GM04504 (cell line): ENCODE measurements around the gene RSKR.
A peak's percentile ranks its signal among the peaks of the same experiment; 100 is the strongest.
"Not testable (repeated sequence)": the region's sequence is repeated elsewhere in the genome, so short reads cannot be mapped to it uniquely, and the experiment has no call there.

Experiments
- DNase-seq: peaks from one replicate; pipeline ENCODE4 v3.0.0-alpha.2; 2012; ENCODE audit warnings: low read depth

RSKR gene

DNA sequence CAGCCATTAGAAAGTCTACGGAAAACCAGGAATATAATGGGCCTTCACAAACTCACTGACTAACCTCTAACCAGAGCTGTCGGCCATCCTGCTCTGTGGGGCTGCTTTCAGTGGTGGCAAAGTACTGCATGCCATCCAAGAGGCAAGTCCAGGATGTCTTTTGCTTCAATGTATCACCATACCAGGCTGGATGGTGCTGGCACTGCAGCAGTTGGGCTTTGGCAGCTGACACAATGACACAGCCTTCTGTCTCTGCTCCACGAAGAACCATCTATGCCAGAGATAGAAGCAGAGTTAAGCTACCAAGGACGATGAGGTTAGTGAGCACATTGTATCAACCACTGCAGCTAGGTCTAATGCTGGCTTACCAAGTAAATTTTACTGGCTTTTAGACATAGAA, 9.7 kb upstream of the RSKR start:
- DNase-seq = no peak

DNA sequence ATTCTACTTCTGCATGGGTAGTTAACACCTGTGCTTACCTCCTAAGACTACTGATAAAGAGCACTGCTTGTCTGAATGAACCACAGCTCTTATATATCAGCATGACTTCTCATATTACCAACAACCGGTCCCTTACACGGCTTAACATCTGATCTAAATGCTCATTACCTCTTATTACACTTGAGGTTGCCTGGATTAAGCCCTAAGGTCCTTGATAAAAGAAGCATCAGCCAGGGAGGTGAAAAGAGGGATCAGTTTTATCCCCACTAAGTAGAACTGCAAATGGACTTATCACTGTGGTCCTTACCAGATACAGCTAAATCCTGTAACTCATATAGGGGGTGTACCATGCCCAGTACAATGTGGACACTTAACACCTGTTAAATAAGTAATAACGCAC, 8.2 kb upstream of the RSKR start:
- no peak for DNase-seq

GRCh38 chr17:28620010-28620409, 6.0 kb upstream of the RSKR start:
- no peak for DNase-seq

DNA sequence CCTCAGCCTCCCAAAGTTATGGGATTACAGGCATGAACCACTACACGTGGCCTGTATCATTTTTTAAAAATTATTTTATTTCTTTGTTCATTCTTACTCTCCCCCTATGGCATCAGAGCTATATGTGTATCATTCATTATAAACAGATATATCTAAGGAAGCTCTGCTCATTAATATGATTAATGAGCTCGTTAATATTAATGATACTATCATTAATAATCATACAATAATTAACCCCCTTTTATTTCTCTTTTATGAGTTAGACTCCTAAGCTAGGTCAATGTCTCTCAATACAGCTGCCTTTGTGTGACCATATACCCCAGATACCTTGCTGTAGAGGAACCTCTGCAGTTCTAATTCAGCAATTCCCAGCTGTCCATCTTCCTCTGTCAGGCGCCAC, 4.5 kb upstream of the RSKR start:
- DNase-seq = no peak

DNA sequence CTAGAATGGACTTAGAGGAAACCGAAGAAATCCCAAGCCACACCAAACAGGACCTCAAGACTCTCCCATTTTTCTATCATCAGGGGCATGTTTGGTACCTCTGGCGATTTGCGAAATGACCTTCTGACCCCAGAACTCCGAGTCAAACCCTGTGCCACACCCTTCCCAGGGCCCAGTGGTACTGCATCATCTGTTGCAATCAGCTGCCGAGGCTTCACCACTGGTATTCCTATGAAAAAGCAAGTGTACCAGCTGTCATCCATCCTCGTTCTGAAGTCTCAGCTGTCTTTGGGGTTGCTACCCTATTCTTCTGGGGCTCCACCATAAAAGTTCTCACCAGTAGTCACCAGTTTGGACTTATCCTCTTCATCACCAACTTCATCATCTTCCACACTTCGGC, 2.3 kb upstream of the RSKR start:
- DNase-seq = no peak

DNA sequence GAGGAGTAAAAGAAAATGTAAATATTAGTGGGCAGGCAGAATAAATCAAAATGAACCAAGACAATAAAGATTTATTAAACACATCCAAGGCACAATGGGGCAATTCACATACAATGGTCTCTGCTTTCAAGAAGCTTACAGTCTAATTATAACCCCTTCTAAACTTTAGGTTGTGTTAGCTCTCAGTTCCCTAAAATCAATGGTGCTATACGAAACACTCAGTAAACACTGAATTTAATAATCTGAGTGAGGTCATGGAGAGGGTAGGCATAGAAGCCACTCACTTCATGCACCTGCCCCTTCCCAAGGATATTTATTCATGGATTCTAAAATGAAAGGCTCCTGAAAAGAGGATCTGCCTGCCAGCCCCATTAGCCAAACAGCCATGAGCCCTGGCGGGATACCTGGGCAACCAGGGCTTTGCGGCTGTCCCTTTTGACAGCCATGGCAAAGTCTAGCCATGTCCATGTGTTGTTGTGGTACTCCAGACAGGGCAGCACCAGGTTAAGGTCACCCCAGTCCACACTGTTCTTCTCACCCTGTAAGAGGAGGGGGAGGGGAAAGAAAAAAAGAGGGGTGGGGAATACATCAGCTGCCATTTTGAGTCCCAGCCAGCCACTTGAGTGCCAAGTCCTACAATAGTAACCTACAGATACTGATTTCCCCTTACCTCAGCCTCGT, 1.4 kb upstream of the RSKR start:
- no peak for DNase-seq

DNA sequence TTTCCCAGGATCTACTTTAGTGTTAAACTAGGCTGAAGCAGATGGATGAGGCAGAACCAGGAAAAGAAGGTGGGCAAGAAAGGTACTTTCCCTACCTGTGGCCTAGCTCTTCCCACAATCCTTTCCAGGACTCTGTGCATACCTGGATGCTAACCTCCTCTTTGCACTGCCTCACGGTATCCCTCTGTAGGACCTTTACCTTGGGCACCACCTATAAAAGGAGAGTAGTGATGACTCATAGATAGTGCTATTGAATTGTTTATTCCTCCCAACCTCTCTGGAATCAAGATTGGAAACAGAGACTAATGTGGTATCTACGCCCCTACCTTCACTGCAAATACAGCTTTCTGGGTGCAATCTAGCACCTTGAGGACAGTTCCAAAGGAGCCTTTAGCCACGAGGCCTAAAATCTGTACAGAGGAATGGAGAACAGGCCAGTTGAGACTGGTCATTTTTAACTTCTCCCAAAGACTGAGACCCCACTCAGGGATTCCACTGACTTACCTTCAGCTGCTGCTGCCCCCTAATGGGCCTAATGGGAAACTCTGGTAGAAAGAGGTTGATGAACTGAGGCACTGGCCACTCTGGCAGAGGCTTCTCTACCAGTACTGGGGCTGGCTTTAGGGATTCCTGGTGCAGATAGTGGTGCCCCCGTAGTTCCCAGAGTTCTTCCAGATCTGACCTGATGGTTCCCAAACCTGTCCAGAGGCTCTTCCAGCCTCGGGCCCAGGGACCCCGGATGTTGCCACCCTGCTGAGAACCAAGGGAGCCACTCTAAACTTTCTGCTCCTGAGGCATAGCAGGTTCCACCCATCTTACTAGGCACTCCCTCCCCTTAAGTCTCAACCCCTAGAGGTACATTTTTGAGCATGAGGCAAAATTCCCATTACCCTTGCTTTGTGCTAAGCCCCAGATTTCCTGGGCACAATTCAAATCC, 781 bp downstream of the RSKR start:
- no peak for DNase-seq

GRCh38 chr17:28612531-28612930, 1.5 kb downstream of the RSKR start:
- no peak for DNase-seq

- no peak for DNase-seq
Measured at GRCh38 chr17:28610376-28610775, 3.6 kb downstream of the RSKR start.

GRCh38 chr17:28604031-28604430, 10.0 kb downstream of the RSKR start:
- not testable (repeated sequence) for DNase-seq

DNA sequence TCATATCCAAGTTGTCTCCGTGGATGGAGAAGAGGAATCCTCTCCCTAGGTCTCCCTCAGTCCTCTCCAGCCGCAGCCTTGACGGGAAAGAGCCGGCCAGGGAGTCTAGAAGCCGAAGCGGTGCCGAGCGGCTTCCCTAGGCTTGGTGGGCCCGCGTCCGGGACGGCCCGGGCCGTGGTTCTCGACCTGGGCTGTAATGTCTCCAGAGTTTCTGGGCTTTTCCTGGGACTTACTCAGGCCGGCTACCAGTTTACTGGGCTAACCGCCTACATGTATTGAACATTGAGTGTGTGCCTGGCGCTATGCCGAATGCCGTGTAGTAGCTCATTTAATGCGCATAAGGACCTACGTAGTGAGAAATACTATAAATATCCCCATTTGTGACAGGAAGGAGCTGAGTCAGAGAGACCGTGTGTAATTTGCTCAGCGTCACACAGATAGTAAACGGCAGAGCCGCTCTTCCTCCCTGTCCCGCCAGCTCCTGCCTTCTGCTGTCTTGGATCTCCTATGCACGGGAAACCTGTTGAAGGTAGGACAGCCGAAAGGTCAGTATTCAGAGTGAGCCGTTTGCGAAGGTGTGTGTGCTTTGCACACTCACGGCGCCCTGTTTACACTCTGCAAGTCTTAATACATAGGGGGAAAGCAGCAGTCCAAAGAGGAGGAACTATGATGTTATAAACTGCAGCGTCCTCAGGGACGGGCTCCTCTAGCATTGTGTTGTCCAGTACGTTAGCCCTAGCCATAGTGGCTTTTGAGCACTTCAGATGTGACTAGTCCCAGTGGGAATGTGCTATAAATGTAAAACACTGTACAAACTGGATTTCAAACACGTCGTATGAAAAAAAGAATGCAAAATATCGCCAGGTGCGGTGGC, 14.4 kb downstream of the RSKR start:
- peak; percentile 65 for DNase-seq

DNA sequence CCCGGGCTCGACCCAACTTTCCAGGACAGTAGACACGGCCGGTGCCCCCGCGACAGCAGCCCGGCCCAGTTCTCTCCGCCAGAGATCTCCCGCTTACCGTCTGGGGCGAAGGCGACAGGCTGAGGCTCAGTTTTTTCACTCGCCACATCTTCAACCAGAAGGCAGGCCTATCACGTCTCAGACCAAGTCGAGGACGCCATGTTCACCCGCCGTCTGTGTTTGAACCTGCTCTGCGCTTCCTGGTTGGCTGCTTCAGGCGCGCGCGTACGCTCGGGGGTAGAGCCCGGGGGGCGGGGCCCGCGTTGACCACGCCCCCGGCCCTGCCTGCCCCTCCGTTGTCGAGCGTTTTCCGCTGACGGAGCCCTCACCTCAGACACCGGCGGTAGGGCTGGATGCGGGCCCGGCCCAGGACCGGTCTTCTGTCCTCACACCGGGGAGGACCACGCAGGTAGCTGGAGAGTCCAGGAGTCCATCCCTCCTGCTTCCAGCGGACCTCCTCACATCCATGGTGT, 15.1 kb downstream of the RSKR start, which contains the start of gene SPAG5:
Gene SPAG5, minus strand, starts transcription at position 227 of the 512 bp plus-strand sequence. Its CDS starts 79 bp downstream, at position 148.
- peak; percentile 75 for DNase-seq

GRCh38 chr17:28598389-28598788, 15.6 kb downstream of the RSKR start:
- DNase-seq = no peak

- no peak for DNase-seq
Measured at GRCh38 chr17:28597606-28598383, 16.2 kb downstream of the RSKR start.

DNA sequence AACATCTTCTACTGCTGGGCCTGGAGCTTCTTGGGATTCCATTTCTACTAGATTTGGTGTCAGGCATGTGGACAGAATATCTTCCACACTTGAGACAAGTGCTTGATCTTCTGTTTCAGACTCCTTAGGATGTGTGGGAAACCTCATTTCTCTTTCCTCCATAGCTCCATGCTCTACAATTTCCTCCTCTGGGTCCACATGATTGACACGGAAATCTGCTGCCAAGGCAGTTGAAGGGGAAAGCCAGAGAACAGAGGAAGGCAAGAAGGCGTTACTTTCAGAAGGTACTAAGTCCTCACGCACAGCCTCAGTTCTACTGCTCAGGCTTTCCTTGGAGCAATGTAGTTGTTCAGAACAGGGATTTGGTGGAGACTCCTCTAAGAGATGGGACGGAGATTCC, 21.7 kb downstream of the RSKR start:
- no peak for DNase-seq

DNA sequence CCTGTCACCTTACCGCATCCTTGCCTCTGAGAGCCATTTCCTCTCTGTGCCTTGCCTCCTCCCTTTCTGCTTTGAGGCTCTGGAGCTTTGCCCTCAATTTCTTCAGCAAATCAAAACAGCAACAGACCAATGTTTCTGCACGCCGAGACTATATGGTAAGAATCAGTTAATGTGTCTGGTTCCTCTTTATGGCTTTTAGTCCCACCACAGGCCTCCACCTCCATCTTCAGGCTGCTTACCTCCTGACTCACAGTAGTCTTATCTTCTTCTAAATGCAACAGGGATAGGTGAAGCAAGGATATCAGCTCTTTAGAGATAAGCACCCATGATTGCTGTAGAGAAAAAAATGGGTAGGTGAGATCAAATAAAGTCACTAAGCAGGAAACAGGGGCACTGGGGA, 28.1 kb downstream of the RSKR start:
- DNase-seq = no peak

GRCh38 chr17:28584434-28584833, 29.6 kb downstream of the RSKR start:
- no peak for DNase-seq

- no peak for DNase-seq
Measured at GRCh38 chr17:28582513-28582912, 31.5 kb downstream of the RSKR start.

DNA sequence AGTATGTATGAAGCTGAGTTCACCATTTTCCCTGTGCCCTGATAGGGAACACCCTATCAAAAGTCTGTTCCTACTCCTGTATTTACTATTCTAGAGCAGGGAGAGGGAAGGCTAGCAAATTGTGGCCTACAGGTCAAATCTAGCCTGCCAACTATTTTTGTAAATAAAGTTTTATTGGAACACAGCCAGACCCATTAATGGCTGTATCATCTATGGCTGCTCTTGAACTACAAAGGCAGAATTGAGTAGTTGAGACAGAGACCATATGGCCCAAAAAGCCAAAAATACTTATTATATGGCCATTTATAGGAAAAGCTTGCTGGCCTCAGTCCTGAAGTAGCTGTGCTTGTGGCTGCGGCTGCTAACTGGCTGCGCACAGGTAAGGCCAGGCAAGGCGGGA, 33.0 kb downstream of the RSKR start:
- no peak for DNase-seq

DNA sequence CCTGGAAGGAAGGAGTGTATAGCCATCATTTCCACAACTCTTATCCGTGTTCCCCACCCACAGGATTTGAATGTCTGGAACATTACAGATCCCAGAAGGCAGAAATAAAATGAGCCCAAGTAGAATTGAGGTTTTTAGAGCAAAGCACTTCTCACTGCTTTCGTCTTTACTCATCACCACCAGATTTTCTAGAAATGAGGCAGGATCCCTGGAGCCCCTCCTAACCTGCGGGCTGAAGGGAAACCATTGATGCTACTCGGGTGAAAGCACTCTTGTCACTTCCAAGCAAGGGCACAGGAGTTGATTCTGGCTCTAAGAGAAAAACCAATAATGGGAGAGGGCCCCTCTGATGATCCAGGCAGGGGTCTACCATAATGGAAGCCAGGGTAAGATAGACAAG, 34.5 kb downstream of the RSKR start:
- no peak for DNase-seq
